Panc1 (cell line): ENCODE data around the gene SESN1.

Experiments used
- CTCF ChIP-seq: fragments of 450-650 bp; IDR thresholded peaks from 2 replicates; pipeline ENCODE4 v1.5.1; 2017; ENCODE audit warnings: mild to moderate bottlenecking
- POLR2AphosphoS5 ChIP-seq: IDR thresholded peaks from 2 replicates; pipeline ENCODE4 v1.6.1; 2012; ENCODE audit warnings: mild to moderate bottlenecking, low read depth, low read length, moderate library complexity
- TCF7L2 ChIP-seq: IDR thresholded peaks from 2 replicates; pipeline ENCODE4 v1.6.1; 2011; ENCODE audit warnings: mild to moderate bottlenecking, low read depth, low read length, inconsistent platforms
- TF ChIP-seq, protein P1 (sequence below), 2 experiments: IDR thresholded peaks; 2 replicates each; pipeline ENCODE4 v1.6.1; 2011 to 2012; ENCODE audit warnings: low read depth in 2 of 2, control low read depth in 1 of 2, low read length in 1 of 2, mild to moderate bottlenecking in 1 of 2, moderate library complexity in 1 of 2; ENCODE audit not compliant: insufficient read depth in 1 of 2

DNA sequence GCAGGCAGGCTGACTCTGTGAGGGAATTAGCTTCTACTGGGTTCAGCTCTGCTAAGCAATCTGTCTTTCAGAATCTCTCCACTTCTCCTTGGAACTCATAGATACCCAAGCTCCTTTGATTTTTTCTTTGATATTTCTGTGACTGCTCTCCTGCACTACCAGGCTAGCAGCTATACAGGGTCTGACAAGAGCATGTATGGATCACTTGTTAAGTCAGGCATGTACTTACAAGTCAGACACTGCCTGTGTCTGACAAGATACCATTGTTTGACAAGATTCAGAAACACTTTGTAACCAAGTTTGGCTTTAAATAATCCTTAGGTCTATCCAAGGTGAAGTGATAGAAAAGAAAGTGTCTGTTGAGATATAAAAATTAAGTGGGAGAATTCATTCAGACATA lies 79.5 kb downstream of the SESN1 start:
- TF ChIP-seq CTCF = no peak
- no peak for TF ChIP-seq TCF7L2
- TF ChIP-seq POLR2AphosphoS5 = no peak
- TF ChIP-seq, protein P1, sequence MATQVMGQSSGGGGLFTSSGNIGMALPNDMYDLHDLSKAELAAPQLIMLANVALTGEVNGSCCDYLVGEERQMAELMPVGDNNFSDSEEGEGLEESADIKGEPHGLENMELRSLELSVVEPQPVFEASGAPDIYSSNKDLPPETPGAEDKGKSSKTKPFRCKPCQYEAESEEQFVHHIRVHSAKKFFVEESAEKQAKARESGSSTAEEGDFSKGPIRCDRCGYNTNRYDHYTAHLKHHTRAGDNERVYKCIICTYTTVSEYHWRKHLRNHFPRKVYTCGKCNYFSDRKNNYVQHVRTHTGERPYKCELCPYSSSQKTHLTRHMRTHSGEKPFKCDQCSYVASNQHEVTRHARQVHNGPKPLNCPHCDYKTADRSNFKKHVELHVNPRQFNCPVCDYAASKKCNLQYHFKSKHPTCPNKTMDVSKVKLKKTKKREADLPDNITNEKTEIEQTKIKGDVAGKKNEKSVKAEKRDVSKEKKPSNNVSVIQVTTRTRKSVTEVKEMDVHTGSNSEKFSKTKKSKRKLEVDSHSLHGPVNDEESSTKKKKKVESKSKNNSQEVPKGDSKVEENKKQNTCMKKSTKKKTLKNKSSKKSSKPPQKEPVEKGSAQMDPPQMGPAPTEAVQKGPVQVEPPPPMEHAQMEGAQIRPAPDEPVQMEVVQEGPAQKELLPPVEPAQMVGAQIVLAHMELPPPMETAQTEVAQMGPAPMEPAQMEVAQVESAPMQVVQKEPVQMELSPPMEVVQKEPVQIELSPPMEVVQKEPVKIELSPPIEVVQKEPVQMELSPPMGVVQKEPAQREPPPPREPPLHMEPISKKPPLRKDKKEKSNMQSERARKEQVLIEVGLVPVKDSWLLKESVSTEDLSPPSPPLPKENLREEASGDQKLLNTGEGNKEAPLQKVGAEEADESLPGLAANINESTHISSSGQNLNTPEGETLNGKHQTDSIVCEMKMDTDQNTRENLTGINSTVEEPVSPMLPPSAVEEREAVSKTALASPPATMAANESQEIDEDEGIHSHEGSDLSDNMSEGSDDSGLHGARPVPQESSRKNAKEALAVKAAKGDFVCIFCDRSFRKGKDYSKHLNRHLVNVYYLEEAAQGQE (IDR thresholded peaks at IDR 0.05; ENCODE audit: insufficient read depth in 1 of 2, low read depth in 2 of 2, low read length in 1 of 2) = no peak
